WTC11 (cell line): ENCODE measurements around the gene ZNF213. TPM values are rescaled to one million over a fixed set of nuclear protein-coding genes. Genes with fewer than 3 reads are reported as not detected.

Experiments
- AR ChIP-seq: fragments of 250-450 bp; sonication (Bioruptor Pico); IDR thresholded peaks from 2 replicates; pipeline ENCODE4 v1.9.0; 2021; ENCODE audit warnings: mild to moderate bottlenecking
- ATF1 ChIP-seq: sonication (generic); formaldehyde crosslinking; IDR thresholded peaks from 2 replicates; pipeline ENCODE4 v1.8.1; 2023; ENCODE audit warnings: mild to moderate bottlenecking, moderate library complexity, missing genetic modification reagents
- CREB1 ChIP-seq: sonication (generic); formaldehyde crosslinking; IDR thresholded peaks from 2 replicates; pipeline ENCODE4 v1.8.0; 2023; ENCODE audit warnings: mild to moderate bottlenecking, missing genetic modification reagents
- CREM ChIP-seq: sonication (generic); formaldehyde crosslinking; IDR thresholded peaks from 2 replicates; pipeline ENCODE4 v1.8.1; 2022; ENCODE audit warnings: mild to moderate bottlenecking, missing genetic modification reagents, moderate library complexity
- ETV6 ChIP-seq: sonication (generic); formaldehyde crosslinking; IDR thresholded peaks from 2 replicates; pipeline ENCODE4 v1.8.1; 2022; ENCODE audit warnings: mild to moderate bottlenecking, missing genetic modification reagents
- FOXP1 ChIP-seq: sonication (generic); formaldehyde crosslinking; IDR thresholded peaks from 2 replicates; pipeline ENCODE4 v1.8.0; 2022; ENCODE audit warnings: missing genetic modification reagents, mild to moderate bottlenecking, moderate library complexity, borderline replicate concordance
- IRF2 ChIP-seq: sonication (generic); formaldehyde crosslinking; IDR thresholded peaks from 2 replicates; pipeline ENCODE4 v1.8.0; 2022; ENCODE audit warnings: low read depth, missing genetic modification reagents, borderline replicate concordance
- KAT7 ChIP-seq: sonication (generic); formaldehyde crosslinking; IDR thresholded peaks from 2 replicates; pipeline ENCODE4 v1.8.1; 2023; ENCODE audit warnings: missing genetic modification reagents, mild to moderate bottlenecking, borderline replicate concordance
- MAX ChIP-seq: sonication (generic); formaldehyde crosslinking; IDR thresholded peaks from 2 replicates; pipeline ENCODE4 v1.8.0; 2022; ENCODE audit warnings: mild to moderate bottlenecking, missing genetic modification reagents
- NFYB ChIP-seq: sonication (generic); formaldehyde crosslinking; conservative IDR thresholded peaks from 2 replicates; pipeline ENCODE4 v1.8.0; 2022; ENCODE audit warnings: low read depth, missing genetic modification reagents
- NR3C1 ChIP-seq: sonication (generic); formaldehyde crosslinking; conservative IDR thresholded peaks from 2 replicates; pipeline ENCODE4 v1.8.1; 2023; ENCODE audit warnings: low read depth, mild to moderate bottlenecking, missing genetic modification reagents
- PREB ChIP-seq: sonication (generic); formaldehyde crosslinking; IDR thresholded peaks from 2 replicates; pipeline ENCODE4 v1.8.1; 2022; ENCODE audit warnings: mild to moderate bottlenecking, missing genetic modification reagents, moderate library complexity, borderline replicate concordance
- PRRX2 ChIP-seq: fragments of 250-450 bp; sonication (Bioruptor Pico); IDR thresholded peaks from 2 replicates; pipeline ENCODE4 v1.8.0; 2021; ENCODE audit warnings: mild to moderate bottlenecking
- SMAD4 ChIP-seq: sonication (generic); formaldehyde crosslinking; IDR thresholded peaks from 2 replicates; pipeline ENCODE4 v1.8.0; 2022; ENCODE audit warnings: mild to moderate bottlenecking, missing genetic modification reagents
- SP1 ChIP-seq: sonication (generic); formaldehyde crosslinking; conservative IDR thresholded peaks from 2 replicates; pipeline ENCODE4 v1.8.1; 2022; ENCODE audit warnings: missing genetic modification reagents
- TEAD1 ChIP-seq: sonication (generic); formaldehyde crosslinking; IDR thresholded peaks from 2 replicates; pipeline ENCODE4 v1.8.0; 2022; ENCODE audit warnings: mild to moderate bottlenecking, missing genetic modification reagents
- TEAD4 ChIP-seq: sonication (generic); formaldehyde crosslinking; IDR thresholded peaks from 2 replicates; pipeline ENCODE4 v1.8.0; 2022; ENCODE audit warnings: mild to moderate bottlenecking, missing genetic modification reagents
- ZBTB21 ChIP-seq: sonication (generic); formaldehyde crosslinking; IDR thresholded peaks from 2 replicates; pipeline ENCODE4 v1.8.1; 2023; ENCODE audit warnings: mild to moderate bottlenecking, missing genetic modification reagents, borderline replicate concordance
- ZMAT4 ChIP-seq: fragments of 250-450 bp; sonication (Bioruptor Pico); IDR thresholded peaks from 2 replicates; pipeline ENCODE4 v1.9.0; 2021; ENCODE audit warnings: mild to moderate bottlenecking
- ZNF121 ChIP-seq: sonication (generic); formaldehyde crosslinking; IDR thresholded peaks from 2 replicates; pipeline ENCODE4 v1.8.0; 2023; ENCODE audit warnings: missing genetic modification reagents
- ZNF138 ChIP-seq: sonication (generic); formaldehyde crosslinking; conservative IDR thresholded peaks from 2 replicates; pipeline ENCODE4 v1.8.1; 2022; ENCODE audit warnings: mild to moderate bottlenecking, moderate library complexity, missing genetic modification reagents
- ZNF263 ChIP-seq: sonication (generic); formaldehyde crosslinking; IDR thresholded peaks from 2 replicates; pipeline ENCODE4 v1.8.1; 2022; ENCODE audit warnings: low read depth, mild to moderate bottlenecking, moderate library complexity, missing genetic modification reagents
- ZNF317 ChIP-seq: sonication (generic); formaldehyde crosslinking; IDR thresholded peaks from 2 replicates; pipeline ENCODE4 v1.8.1; 2023; ENCODE audit warnings: low read depth, mild to moderate bottlenecking, moderate library complexity, missing genetic modification reagents, borderline replicate concordance
- total RNA-seq: library from RNA; stranded (reverse); gene quantifications from 3 replicates; pipeline ENCODE4 v1.2.3, GENCODE V29; 2021
- TF ChIP-seq, protein P1 (sequence below): fragments of 250-450 bp; sonication (Bioruptor Pico); IDR thresholded peaks from 2 replicates; pipeline ENCODE4 v1.9.0; 2021; ENCODE audit warnings: mild to moderate bottlenecking, borderline replicate concordance
- TF ChIP-seq, protein P2 (sequence below): sonication (generic); formaldehyde crosslinking; IDR thresholded peaks from 2 replicates; pipeline ENCODE4 v1.8.1; 2022; ENCODE audit warnings: mild to moderate bottlenecking, moderate library complexity, missing genetic modification reagents
- TF ChIP-seq, protein P3 (sequence below): sonication (generic); formaldehyde crosslinking; IDR thresholded peaks from 2 replicates; pipeline ENCODE4 v1.8.0; 2023; ENCODE audit warnings: missing genetic modification reagents
- TF ChIP-seq, protein P4 (sequence below): fragments of 250-450 bp; sonication (Bioruptor Pico); IDR thresholded peaks from 2 replicates; pipeline ENCODE4 v2.1.2; 2022; ENCODE audit warnings: mild to moderate bottlenecking, moderate library complexity

ZNF213 gene
- total RNA-seq, 1 experiment from 2014 or later = 11.6 TPM

- TF ChIP-seq MAX = peak; percentile 79
- TF ChIP-seq SP1 (CRISPR knock-in tag) = no peak
- TF ChIP-seq SMAD4 = no peak
- TF ChIP-seq NFYB (CRISPR knock-in tag) = no peak
- no peak for TF ChIP-seq ZMAT4
- TF ChIP-seq ZBTB21 (CRISPR knock-in tag) = no peak
- TF ChIP-seq CREM (CRISPR knock-in tag) = peak; percentile 69; the same call in 1 of the 2 replicates
- TF ChIP-seq, protein P1, sequence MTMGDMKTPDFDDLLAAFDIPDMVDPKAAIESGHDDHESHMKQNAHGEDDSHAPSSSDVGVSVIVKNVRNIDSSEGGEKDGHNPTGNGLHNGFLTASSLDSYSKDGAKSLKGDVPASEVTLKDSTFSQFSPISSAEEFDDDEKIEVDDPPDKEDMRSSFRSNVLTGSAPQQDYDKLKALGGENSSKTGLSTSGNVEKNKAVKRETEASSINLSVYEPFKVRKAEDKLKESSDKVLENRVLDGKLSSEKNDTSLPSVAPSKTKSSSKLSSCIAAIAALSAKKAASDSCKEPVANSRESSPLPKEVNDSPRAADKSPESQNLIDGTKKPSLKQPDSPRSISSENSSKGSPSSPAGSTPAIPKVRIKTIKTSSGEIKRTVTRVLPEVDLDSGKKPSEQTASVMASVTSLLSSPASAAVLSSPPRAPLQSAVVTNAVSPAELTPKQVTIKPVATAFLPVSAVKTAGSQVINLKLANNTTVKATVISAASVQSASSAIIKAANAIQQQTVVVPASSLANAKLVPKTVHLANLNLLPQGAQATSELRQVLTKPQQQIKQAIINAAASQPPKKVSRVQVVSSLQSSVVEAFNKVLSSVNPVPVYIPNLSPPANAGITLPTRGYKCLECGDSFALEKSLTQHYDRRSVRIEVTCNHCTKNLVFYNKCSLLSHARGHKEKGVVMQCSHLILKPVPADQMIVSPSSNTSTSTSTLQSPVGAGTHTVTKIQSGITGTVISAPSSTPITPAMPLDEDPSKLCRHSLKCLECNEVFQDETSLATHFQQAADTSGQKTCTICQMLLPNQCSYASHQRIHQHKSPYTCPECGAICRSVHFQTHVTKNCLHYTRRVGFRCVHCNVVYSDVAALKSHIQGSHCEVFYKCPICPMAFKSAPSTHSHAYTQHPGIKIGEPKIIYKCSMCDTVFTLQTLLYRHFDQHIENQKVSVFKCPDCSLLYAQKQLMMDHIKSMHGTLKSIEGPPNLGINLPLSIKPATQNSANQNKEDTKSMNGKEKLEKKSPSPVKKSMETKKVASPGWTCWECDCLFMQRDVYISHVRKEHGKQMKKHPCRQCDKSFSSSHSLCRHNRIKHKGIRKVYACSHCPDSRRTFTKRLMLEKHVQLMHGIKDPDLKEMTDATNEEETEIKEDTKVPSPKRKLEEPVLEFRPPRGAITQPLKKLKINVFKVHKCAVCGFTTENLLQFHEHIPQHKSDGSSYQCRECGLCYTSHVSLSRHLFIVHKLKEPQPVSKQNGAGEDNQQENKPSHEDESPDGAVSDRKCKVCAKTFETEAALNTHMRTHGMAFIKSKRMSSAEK (CRISPR knock-in tag) = no peak
- TF ChIP-seq KAT7 (CRISPR knock-in tag) = no peak
- peak; percentile 19; the same call in 1 of the 2 replicates for TF ChIP-seq FOXP1 (CRISPR knock-in tag)
- TF ChIP-seq IRF2 (CRISPR knock-in tag) = no peak
- TF ChIP-seq ZNF138 (CRISPR knock-in tag) = no peak
- TF ChIP-seq, protein P2, sequence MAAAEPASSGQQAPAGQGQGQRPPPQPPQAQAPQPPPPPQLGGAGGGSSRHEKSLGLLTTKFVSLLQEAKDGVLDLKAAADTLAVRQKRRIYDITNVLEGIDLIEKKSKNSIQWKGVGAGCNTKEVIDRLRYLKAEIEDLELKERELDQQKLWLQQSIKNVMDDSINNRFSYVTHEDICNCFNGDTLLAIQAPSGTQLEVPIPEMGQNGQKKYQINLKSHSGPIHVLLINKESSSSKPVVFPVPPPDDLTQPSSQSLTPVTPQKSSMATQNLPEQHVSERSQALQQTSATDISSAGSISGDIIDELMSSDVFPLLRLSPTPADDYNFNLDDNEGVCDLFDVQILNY (CRISPR knock-in tag) = no peak
- no peak for TF ChIP-seq AR
- TF ChIP-seq, protein P3, sequence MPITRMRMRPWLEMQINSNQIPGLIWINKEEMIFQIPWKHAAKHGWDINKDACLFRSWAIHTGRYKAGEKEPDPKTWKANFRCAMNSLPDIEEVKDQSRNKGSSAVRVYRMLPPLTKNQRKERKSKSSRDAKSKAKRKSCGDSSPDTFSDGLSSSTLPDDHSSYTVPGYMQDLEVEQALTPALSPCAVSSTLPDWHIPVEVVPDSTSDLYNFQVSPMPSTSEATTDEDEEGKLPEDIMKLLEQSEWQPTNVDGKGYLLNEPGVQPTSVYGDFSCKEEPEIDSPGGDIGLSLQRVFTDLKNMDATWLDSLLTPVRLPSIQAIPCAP (CRISPR knock-in tag) = no peak
- TF ChIP-seq ZNF263 (CRISPR knock-in tag) = no peak
- TF ChIP-seq ETV6 = peak; percentile 14; the same call in 1 of the 2 replicates
- TF ChIP-seq TEAD4 (CRISPR knock-in tag) = 0 out of 2 replicates have a peak, but pooled peaks have one; percentile 42
- peak; percentile 85; the same call in 1 of the 2 replicates for TF ChIP-seq TEAD1 (CRISPR knock-in tag)
- no peak for TF ChIP-seq CREB1 (CRISPR knock-in tag)
- no peak for TF ChIP-seq ATF1 (CRISPR knock-in tag)
- TF ChIP-seq PRRX2 (CRISPR knock-in tag) = no peak
- TF ChIP-seq, protein P4, sequence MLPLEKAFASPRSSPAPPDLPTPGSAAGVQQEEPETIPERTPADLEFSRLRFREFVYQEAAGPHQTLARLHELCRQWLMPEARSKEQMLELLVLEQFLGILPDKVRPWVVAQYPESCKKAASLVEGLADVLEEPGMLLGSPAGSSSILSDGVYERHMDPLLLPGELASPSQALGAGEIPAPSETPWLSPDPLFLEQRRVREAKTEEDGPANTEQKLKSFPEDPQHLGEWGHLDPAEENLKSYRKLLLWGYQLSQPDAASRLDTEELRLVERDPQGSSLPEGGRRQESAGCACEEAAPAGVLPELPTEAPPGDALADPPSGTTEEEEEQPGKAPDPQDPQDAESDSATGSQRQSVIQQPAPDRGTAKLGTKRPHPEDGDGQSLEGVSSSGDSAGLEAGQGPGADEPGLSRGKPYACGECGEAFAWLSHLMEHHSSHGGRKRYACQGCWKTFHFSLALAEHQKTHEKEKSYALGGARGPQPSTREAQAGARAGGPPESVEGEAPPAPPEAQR (CRISPR knock-in tag) = no peak
- 0 out of 2 replicates have a peak, but pooled peaks have one; percentile 11 for TF ChIP-seq ZNF121
- no peak for TF ChIP-seq PREB (CRISPR knock-in tag)
- TF ChIP-seq ZNF317 (CRISPR knock-in tag) = 0 out of 2 replicates have a peak, but pooled peaks have one; percentile 5
- no peak for TF ChIP-seq NR3C1 (CRISPR knock-in tag)
Measured at GRCh38 chr16:3152277-3152990, 17.6 kb downstream of the ZNF213 start (continued).
